A549 (cell line): ENCODE data around the gene MAVS. TPM values are rescaled to one million over a fixed set of nuclear protein-coding genes. Genes with fewer than 3 reads are reported as not detected.
A peak's percentile ranks its signal among the peaks of the same experiment; 100 is the strongest.

Source experiments
- ATAC-seq, 2 experiments: fragments of 200-7000 bp in 1 of 2; fragments of >200 bp in 1 of 2; cut with Nextera tagmentation in 1 of 2; cut with Tn5 transposase in 1 of 2; 3 replicates each; pipeline versions ENCODE4 v1.8.0 to v1.9.1; 2018 to 2020; ENCODE audit warnings: mild to moderate bottlenecking in 1 of 2, moderate library complexity in 1 of 2
- CTCF ChIA-PET: fragments of 300-600 bp; sonication (Branson Sonifier 250); formaldehyde crosslinking; extraction: SDS; loops from one replicate; lab custom pipeline; 2021; ENCODE audit warnings: antibody characterized with exemption, inconsistent platforms; lab: Yijun Ruan, JAX
- POLR2A ChIA-PET: fragments of 350-600 bp; formaldehyde crosslinking; extraction: SDS; loops from one replicate; lab custom pipeline; 2021; ENCODE audit warnings: antibody characterized with exemption, inconsistent platforms; lab: Yijun Ruan, JAX
- DNase-seq, 2 experiments: peaks; one replicate each; pipeline versions ENCODE4 v3.0.0 to v3.0.0-alpha.2; 2011 to 2016; ENCODE audit warnings: low read depth in 1 of 2, low spot score in 1 of 2
- FAIRE-seq: peaks from 2 replicates; lab custom pipeline; 2011; peaks lifted over from hg19 to GRCh38; lab: Jason Lieb, UNC
- H3K27ac ChIP-seq, 2 experiments: fragments of >200 bp; sonication (Bioruptor Twin); formaldehyde crosslinking; 3 replicates each; pipeline ENCODE4 v1.5.1; 2016 to 2017
- H3K4me1 ChIP-seq: fragments of >200 bp; sonication (Bioruptor Twin); formaldehyde crosslinking; 3 replicates; pipeline ENCODE4 v1.6.1; 2016
- H3K4me2 ChIP-seq: fragments of >200 bp; sonication (Bioruptor Twin); formaldehyde crosslinking; 3 replicates; pipeline ENCODE4 v1.6.1; 2016
- H3K4me3 ChIP-seq: fragments of >200 bp; sonication (Bioruptor Twin); formaldehyde crosslinking; 3 replicates; pipeline ENCODE4 v1.5.1; 2016
- H3K9me3 ChIP-seq: fragments of >200 bp; sonication (Bioruptor Twin); formaldehyde crosslinking; 3 replicates; pipeline ENCODE4 v1.6.1; 2016
- BHLHE40 ChIP-seq: IDR thresholded peaks from 2 replicates; pipeline ENCODE4 v1.6.1; 2012; ENCODE audit warnings: low read depth, low read length, inconsistent platforms
- CBX2 ChIP-seq: fragments of 200-600 bp; sonication (generic); IDR thresholded peaks from 2 replicates; pipeline ENCODE4 v1.6.1; 2016; ENCODE audit warnings: low read depth, mild to moderate bottlenecking, borderline replicate concordance
- CBX8 ChIP-seq: fragments of 200-600 bp; sonication (generic); IDR thresholded peaks from 2 replicates; pipeline ENCODE4 v1.6.1; 2016
- E2F6 ChIP-seq: IDR thresholded peaks from 2 replicates; pipeline ENCODE4 v1.6.1; 2012; ENCODE audit warnings: low read depth, borderline replicate concordance
- GATA3 ChIP-seq: IDR thresholded peaks from 2 replicates; pipeline ENCODE4 v1.6.1; 2012; ENCODE audit warnings: borderline replicate concordance
- HES2 ChIP-seq: fragments of >200 bp; sonication (Bioruptor Twin); formaldehyde crosslinking; IDR thresholded peaks from 2 replicates; pipeline ENCODE4 v1.6.1; 2016
- HEYL ChIP-seq: fragments of 250-450 bp; sonication (Bioruptor Pico); IDR thresholded peaks from 2 replicates; pipeline ENCODE4 v1.8.0; 2021; ENCODE audit warnings: mild to moderate bottlenecking, moderate library complexity
- HOXA7 ChIP-seq: fragments of 250-450 bp; sonication (Bioruptor Pico); IDR thresholded peaks from 2 replicates; pipeline ENCODE4 v1.5.0; 2020; ENCODE audit warnings: mild to moderate bottlenecking, moderate library complexity
- HOXB13 ChIP-seq: fragments of 250-450 bp; sonication (Bioruptor Pico); IDR thresholded peaks from 2 replicates; pipeline ENCODE4 v1.5.0; 2020; ENCODE audit warnings: low read depth, mild to moderate bottlenecking, moderate library complexity
- JUN ChIP-seq, 2 experiments: fragments of >200 bp; sonication (Bioruptor Twin); formaldehyde crosslinking; IDR thresholded peaks; 2 replicates in 1 of 2; 3 replicates in 1 of 2; pipeline ENCODE4 v1.6.1; 2016 to 2017
- JUNB ChIP-seq: fragments of >200 bp; sonication (Bioruptor Twin); formaldehyde crosslinking; IDR thresholded peaks from 2 replicates; pipeline ENCODE4 v1.6.1; 2016
- KDM1A ChIP-seq: fragments of 200-600 bp; sonication (generic); IDR thresholded peaks from 2 replicates; pipeline ENCODE4 v1.6.1; 2016; ENCODE audit warnings: low read depth, mild to moderate bottlenecking
- MAZ ChIP-seq: fragments of 150-350 bp; IDR thresholded peaks from 2 replicates; pipeline ENCODE4 v1.6.1; 2014; ENCODE audit warnings: antibody characterized with exemption, low read depth, low read length, borderline replicate concordance
- NFE2L2 ChIP-seq: fragments of 150-350 bp; conservative IDR thresholded peaks from 2 replicates; pipeline ENCODE4 v1.6.1; 2014; ENCODE audit warnings: low read length
- POLR2A ChIP-seq: IDR thresholded peaks from 2 replicates; pipeline ENCODE4 v1.6.1; 2012; ENCODE audit warnings: mild to moderate bottlenecking, low read length
- POLR2AphosphoS2 ChIP-seq: conservative IDR thresholded peaks from 2 replicates; pipeline ENCODE4 v1.6.1; 2012; ENCODE audit warnings: low read length, improper control_type of control experiment, inconsistent platforms
- RARB ChIP-seq: fragments of 250-450 bp; sonication (Bioruptor Pico); IDR thresholded peaks from 2 replicates; pipeline ENCODE4 v1.8.0; 2021; ENCODE audit warnings: mild to moderate bottlenecking, moderate library complexity
- RFX5 ChIP-seq: fragments of 450-650 bp; IDR thresholded peaks from 2 replicates; pipeline ENCODE4 v1.7.1; 2014; ENCODE audit warnings: antibody characterized with exemption, mild to moderate bottlenecking, moderate library complexity
- RNF2 ChIP-seq: fragments of 200-600 bp; sonication (generic); IDR thresholded peaks from 2 replicates; pipeline ENCODE4 v1.6.1; 2016; ENCODE audit warnings: low read depth, mild to moderate bottlenecking, antibody characterized with exemption, moderate library complexity, borderline replicate concordance
- SREBF2 ChIP-seq: fragments of 450-650 bp; IDR thresholded peaks from 2 replicates; pipeline ENCODE4 v1.6.1; 2014; ENCODE audit warnings: mild to moderate bottlenecking, moderate library complexity
- TFCP2L1 ChIP-seq: fragments of 250-450 bp; sonication (Bioruptor Pico); IDR thresholded peaks from 2 replicates; pipeline ENCODE4 v1.5.0; 2021; ENCODE audit warnings: mild to moderate bottlenecking
- ZC3H11A ChIP-seq: fragments of 450-650 bp; IDR thresholded peaks from 2 replicates; pipeline ENCODE4 v1.6.1; 2014; ENCODE audit warnings: antibody characterized with exemption, mild to moderate bottlenecking
- ZNF302 ChIP-seq: fragments of 250-450 bp; sonication (Bioruptor Pico); IDR thresholded peaks from 2 replicates; pipeline ENCODE4 v1.9.0; 2021; ENCODE audit warnings: inconsistent platforms, mild to moderate bottlenecking, moderate library complexity
- WGBS: methylation state at CpG from one replicate; pipeline ENCODE4 v1.1.6; 2017; ENCODE audit errors: missing lambda C conversion rate; 5-methylcytosine and 5-hydroxymethylcytosine counted together
- polyA plus RNA-seq, 4 experiments: library from polyadenylated mRNA; depleted of rRNA in 3 of 4; stranded (reverse); fragments of >200 nt; fragmentation: RNase III in 1 of 4; extraction: RNeasy Plus Mini Kit Qiagen cat#74134 plus additional on column Dnase treatment in 1 of 4; gene quantifications; 2 replicates in 3 of 4; 3 replicates in 1 of 4; pipeline ENCODE4 v1.2.3, GENCODE V29; 2011 to 2017
- TF ChIP-seq, protein P1 (sequence below): fragments of 150-350 bp; IDR thresholded peaks from 2 replicates; pipeline ENCODE4 v1.6.1; 2014; ENCODE audit warnings: low read depth, mild to moderate bottlenecking, low read length
- TF ChIP-seq, protein P2 (sequence below): fragments of 450-650 bp; IDR thresholded peaks from 2 replicates; pipeline ENCODE4 v1.6.1; 2014; ENCODE audit warnings: antibody characterized with exemption

Gene MAVS
- polyA plus RNA-seq, 2 of the 4 experiments (the other 2 are of a cell fraction) = 18.9 to 31.0 TPM

DNA sequence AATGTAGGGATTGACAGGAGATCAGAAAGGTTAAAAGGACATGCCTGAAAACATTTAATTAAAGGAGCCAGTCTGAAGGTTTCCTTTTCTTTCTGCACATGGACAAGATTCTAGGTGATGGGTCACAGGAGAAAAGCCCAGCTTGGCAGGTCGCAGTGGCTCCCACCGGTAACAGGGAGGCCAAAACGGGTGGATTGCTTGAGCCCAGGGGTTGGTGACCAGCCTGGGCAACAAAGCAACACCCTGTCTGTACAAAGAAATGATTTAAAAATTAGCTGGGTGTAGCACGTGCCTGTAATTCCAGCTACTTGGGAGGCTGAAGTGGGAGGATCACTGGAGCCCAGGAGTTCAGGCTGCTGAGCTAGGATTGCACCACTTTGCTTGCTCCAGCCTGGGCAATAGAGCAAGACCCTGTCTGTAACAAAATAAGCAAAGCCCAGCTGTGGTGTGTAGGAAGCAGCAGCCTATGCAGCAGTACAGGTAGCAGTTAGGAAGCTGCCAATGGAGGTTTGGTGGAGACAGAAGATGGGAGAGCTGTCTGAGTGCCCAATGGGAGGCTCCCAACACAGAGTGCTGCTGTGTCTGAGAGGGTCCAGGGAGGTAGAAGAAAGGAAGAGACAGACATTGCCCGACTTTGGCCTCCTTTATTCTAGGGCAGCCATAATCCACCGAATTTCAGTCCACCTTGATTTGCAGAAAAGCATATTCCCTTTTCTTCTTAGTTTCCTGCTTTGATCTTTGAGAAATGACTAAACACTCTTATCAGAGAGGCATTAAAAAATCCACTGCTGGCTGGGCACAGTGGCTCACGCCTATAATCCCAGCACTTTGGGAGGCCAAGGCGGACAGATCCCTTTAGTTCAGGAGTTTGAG is 33.4 kb upstream of the MAVS start (continued):
- TF ChIP-seq E2F6 (no peak), KDM1A (no peak), NFE2L2 (no peak), MAZ (0 out of 2 replicates have a peak, but pooled peaks have one; percentile 13), BHLHE40 (no peak), HES2 (no peak), ZNF302 (no peak), HOXA7 (CRISPR knock-in tag) (peak; percentile 8; the same call in 1 of the 2 replicates)

DNA sequence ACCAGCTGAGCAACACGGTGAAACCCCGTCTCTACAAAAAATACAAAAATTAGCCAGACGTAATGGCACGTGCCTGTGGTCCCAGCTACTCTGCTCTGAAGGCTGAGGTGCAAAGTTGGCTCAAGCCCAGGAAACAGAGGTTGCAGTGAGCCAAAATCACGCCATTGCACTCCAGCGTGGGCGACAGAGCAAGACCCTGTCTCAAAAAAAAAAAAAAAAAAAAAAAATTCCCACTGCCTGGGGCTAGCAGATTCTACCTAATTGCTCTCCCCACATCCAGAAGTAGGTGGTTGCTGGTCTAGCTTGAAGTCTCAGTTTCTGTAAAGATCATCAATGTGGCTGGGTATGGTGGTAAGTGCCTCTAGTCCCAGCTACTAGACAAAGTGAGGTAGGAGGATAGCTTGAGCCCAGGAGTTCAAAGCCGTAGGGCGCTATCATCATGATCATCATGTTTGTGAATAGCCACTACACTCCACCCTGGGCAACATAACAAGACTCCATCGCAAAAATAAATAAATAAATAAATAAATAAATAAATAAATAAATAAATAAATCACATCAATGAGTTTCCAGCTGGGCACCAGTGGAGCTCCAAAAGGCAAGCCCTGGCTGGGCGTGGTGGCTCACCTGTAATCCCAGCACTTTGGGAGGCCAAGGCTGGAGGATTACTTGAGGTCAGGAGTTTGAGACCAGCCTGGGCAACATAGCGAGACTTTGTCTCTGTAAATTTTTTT is 32.6 kb upstream of the MAVS start:
- DNase-seq (no peak), FAIRE-seq (no peak), ATAC-seq (no peak)
- H3K4me1 ChIP-seq = peaks cover 57% of the 10 kb centered on the region
- WGBS = 90% methylated on average over 12 of the region's 12 CpGs
- TF ChIP-seq JUNB = no peak
- no peak for TF ChIP-seq GATA3
- peak; percentile 100 for TF ChIP-seq ZC3H11A
- no peak overlapping the region for H3K4me3 ChIP-seq
- CTCF ChIA-PET = interaction anchor here (0.9 to 13.5 kb wide), 8 partner anchors 31 to 271 kb away, joined by 3 to 132 read pairs (median 4); no protein-coding TSS in a partner anchor
- H3K27ac ChIP-seq = peak overlapping the region; percentile 95 to 99
- no peaks in the 10 kb centered on the region for H3K9me3 ChIP-seq
- POLR2A ChIA-PET = interaction anchor here (1.0 to 1.7 kb wide), 3 partner anchors 18 to 46 kb away, joined by 3 to 7 read pairs (median 3); partner anchors contain the start of genes ADISSP and CDC25B
- peak overlapping the region; percentile 70 for H3K4me2 ChIP-seq

DNA sequence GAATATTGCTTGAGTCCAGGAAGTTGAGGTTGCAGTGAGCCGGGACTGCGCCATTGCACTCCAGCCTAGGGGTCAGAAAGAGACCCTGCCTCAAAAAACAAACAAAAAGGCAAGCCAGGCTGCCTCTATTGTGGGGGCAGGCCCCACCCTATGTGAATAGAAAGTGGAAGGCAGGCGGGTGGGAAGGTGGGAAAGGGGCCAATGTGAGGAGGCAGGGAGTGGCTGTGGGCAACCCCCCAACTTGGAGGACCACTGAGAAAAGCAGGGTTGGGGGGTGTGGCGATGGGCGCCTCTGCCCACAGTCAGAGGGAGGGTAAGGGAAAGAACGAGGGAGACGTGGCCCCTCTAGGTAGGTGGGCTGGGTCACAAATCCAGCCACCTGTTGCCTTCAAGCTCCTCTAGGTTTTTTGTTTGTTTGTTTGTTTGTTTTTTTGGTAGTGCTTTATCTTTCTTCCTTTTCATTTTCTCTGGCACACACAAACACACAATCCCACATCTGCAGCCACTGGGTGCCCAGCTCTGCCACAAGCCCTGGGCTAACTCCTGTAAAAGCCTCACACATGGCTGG is 31.6 kb upstream of the MAVS start:
- 93% methylated on average over 7 of the region's 7 CpGs for WGBS
- no peaks in the 10 kb centered on the region for H3K9me3 ChIP-seq
- CTCF ChIA-PET = interaction anchor here (1.0 to 13.5 kb wide), 4 partner anchors 40 to 238 kb away, joined by 3 to 132 read pairs (median 3); no protein-coding TSS in a partner anchor
- no peak overlapping the region for H3K4me3 ChIP-seq
- TF ChIP-seq, protein P1, sequence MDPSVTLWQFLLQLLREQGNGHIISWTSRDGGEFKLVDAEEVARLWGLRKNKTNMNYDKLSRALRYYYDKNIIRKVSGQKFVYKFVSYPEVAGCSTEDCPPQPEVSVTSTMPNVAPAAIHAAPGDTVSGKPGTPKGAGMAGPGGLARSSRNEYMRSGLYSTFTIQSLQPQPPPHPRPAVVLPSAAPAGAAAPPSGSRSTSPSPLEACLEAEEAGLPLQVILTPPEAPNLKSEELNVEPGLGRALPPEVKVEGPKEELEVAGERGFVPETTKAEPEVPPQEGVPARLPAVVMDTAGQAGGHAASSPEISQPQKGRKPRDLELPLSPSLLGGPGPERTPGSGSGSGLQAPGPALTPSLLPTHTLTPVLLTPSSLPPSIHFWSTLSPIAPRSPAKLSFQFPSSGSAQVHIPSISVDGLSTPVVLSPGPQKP = no peak
- TF ChIP-seq POLR2AphosphoS2 (0 out of 2 replicates have a peak, but pooled peaks have one; percentile 63), JUN (IDR thresholded peaks at IDR 0.05) (no peak)
- TF ChIP-seq, all 56 proteins: peak for 1
- peaks cover 60% of the 10 kb centered on the region for H3K4me1 ChIP-seq
- POLR2A ChIA-PET = interaction anchor here (1.7 kb wide), 1 partner anchor 19 kb away, joined by 7 read pairs; the partner anchor contains the start of gene CDC25B
- no peak for FAIRE-seq
- H3K27ac ChIP-seq = peak overlapping the region; percentile 13 to 95; a peak in 4 of 6 replicates
- no peak for ATAC-seq
- DNase-seq = no peak
- H3K4me2 ChIP-seq = no peak overlapping the region

DNA sequence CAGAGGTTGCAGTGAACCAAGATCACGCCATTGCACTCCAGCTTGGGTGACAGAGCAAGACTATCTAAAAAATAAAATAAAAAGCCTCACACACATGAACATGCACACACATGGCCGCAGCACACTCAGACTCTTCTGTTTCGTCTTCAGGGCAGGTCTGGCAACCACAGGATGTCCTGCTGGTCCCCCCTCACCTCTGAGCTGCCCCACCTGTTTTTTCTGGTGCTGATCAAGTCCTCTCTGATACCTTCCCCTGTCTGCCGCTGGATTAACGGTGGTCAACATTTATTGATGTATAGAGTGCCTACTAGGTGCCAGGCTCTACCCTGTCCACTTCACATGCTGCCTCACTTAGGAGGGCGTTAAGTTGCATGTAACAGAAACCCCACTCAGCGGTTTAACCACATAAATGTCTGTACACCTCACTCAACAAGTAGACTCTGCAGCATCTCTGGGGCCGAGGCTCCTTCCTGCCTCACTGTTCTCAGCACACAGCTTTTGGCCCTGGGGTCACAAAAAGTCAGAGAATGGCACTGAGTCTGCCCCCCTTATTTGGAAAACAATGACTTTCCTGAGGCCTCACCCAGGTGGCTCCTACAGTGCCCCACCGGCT is 30.8 kb upstream of the MAVS start:
- ChIA-PET POLR2A (no interaction called here), CTCF (interaction anchor here (0.8 to 13.5 kb wide), 4 partner anchors 19 to 61 kb away, joined by 3 to 132 read pairs (median 66); no protein-coding TSS in a partner anchor)
- H3K27ac ChIP-seq = peak overlapping the region; percentile 40 to 95; a peak in 5 of 6 replicates
- ATAC-seq (no peak), DNase-seq (no peak), FAIRE-seq (no peak)
- no peaks in the 10 kb centered on the region for H3K9me3 ChIP-seq
- H3K4me2 ChIP-seq = no peak overlapping the region
- WGBS = 86% methylated on average over 9 of the region's 9 CpGs
- H3K4me3 ChIP-seq = no peak overlapping the region
- peaks cover 52% of the 10 kb centered on the region for H3K4me1 ChIP-seq
- TF ChIP-seq, protein P2, sequence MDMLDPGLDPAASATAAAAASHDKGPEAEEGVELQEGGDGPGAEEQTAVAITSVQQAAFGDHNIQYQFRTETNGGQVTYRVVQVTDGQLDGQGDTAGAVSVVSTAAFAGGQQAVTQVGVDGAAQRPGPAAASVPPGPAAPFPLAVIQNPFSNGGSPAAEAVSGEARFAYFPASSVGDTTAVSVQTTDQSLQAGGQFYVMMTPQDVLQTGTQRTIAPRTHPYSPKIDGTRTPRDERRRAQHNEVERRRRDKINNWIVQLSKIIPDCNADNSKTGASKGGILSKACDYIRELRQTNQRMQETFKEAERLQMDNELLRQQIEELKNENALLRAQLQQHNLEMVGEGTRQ = no peak
- no peak for TF ChIP-seq POLR2A
- no peak for TF ChIP-seq RFX5
- no peak for TF ChIP-seq JUN (IDR thresholded peaks at IDR 0.05)
- TF ChIP-seq CBX2 = no peak
- no peak for TF ChIP-seq SREBF2
- no peak for TF ChIP-seq RARB (CRISPR knock-in tag)
- TF ChIP-seq JUNB = no peak
- no peak for TF ChIP-seq RNF2
- no peak for TF ChIP-seq CBX8
- TF ChIP-seq HOXA7 (CRISPR knock-in tag) = no peak
- TF ChIP-seq TFCP2L1 = no peak
- no peak for TF ChIP-seq HOXB13
- no peak for TF ChIP-seq HEYL (CRISPR knock-in tag)
- TF ChIP-seq MAZ = no peak
